Mononuclear cell (primary cell): ENCODE data around the gene WIPF3. TPM values are rescaled to one million over a fixed set of nuclear protein-coding genes. Genes with fewer than 3 reads are reported as not detected.

Source experiments
- H3K27me3 ChIP-seq: 2 replicates; pipeline ENCODE4 v1.6.0; 2011; ENCODE audit warnings: low read length, control low read depth; ENCODE audit not compliant: insufficient read depth
- H3K4me1 ChIP-seq: 2 replicates; pipeline ENCODE4 v1.5.1; 2011; ENCODE audit warnings: mild to moderate bottlenecking, low read length, control low read depth; ENCODE audit not compliant: insufficient read depth
- H3K4me3 ChIP-seq: 2 replicates; pipeline ENCODE4 v1.5.1; 2011; ENCODE audit warnings: mild to moderate bottlenecking, low read length, moderate library complexity
- H3K9me3 ChIP-seq: 2 replicates; pipeline ENCODE4 v1.5.1; 2011; ENCODE audit warnings: low read depth, mild to moderate bottlenecking, control low read depth, low read length
- total RNA-seq: library from RNA; depleted of rRNA; stranded (reverse); fragments of >200 nt; gene quantifications from one replicate; pipeline ENCODE4 v1.2.3, GENCODE V29; 2012

WIPF3 gene
- total RNA-seq, 1 donor: under 0.01 TPM

DNA sequence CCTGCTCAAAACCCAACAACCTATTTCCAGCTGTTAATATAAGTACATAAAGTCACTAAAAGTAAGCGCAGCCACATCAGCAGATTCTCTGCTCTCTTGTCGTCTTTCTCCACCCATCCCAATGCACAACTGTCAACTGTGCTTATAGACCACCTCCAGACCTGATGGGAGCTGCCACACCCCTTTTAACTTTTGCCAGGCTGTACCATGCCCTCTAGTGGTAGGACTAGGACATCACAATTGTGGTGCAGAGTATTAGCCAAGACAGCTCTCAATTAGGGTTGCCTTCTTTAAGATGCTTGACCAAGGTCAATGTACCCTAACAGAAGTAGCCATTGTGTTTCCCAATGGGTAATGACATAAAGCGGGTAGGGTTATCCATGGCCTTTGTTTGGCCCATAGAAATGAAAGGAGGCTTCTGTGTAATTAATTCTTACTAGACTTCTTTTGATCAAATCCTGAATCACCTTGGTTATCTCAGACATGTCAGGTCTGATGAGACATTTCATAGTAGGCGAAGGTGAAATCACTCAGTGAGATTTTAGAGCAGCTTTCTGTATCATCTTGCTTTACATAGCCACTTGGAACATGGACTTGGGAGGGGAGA lies 115.2 kb downstream of the WIPF3 start:
- no peak overlapping the region for H3K4me3 ChIP-seq
- no peaks in the 10 kb centered on the region for H3K4me1 ChIP-seq
- H3K27me3 ChIP-seq: no peaks in the 10 kb centered on the region
- no peaks in the 10 kb centered on the region for H3K9me3 ChIP-seq

DNA sequence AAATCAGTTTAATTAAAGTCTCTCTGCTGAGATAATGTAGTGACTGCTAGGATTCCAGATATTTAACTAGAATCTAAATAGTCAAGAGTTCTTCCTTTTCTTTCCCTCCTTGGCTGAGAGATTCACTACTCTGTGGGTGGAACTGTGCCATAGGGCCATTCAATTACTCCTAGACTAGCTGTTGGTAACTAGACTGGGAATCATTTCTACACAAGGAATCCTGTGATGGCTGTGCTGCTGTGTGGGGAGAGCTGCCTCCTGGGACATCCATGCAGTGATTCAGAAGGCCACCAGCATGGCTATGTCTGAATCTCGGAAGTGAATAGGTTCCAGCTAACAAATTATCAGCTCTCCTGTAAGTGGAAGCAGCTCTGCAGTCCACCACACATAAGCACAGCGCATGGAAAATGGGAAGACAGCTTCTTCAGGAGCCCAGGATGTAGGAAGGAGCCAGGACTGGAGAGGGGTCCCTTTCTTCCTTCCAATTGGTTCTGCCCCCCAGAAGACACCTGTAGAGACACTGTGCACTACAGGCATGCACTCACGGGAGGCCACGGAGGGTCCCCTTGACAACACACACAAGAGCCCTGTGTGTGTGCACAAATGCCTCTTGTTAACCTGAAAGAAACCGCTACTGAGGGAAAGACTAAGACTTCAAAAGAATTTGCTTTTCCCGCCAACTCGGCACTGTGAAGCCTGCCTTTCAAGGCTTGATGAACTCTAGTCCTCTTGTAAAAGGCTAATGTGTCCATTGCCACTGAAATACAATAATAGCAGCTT lies 116.8 kb downstream of the WIPF3 start:
- Histone ChIP-seq H3K27me3 (no peaks in the 10 kb centered on the region), H3K9me3 (no peaks in the 10 kb centered on the region), H3K4me1 (no peaks in the 10 kb centered on the region), H3K4me3 (no peak overlapping the region)

DNA sequence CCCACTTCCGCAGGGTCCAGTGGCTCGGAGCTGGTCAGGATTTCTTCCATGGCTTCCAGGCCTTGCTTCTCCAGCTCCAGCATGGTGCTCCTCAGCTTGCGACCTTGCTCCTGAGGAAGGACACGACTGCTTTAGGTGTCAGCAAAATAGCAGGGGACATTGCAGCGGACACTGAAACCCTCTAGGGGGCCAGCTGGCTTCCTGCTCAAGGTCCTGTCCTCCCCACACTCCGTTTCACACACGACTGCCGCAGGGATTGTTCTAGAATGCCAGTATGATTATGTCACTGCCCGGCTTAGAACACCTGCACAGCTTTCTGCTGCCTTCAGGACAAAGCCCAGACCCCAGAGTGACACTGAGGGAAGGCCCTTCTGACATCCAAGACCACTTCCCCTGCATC lies 117.7 kb downstream of the WIPF3 start:
- H3K27me3 ChIP-seq: no peaks in the 10 kb centered on the region
- no peaks in the 10 kb centered on the region for H3K9me3 ChIP-seq
- H3K4me1 ChIP-seq: no peaks in the 10 kb centered on the region
- H3K4me3 ChIP-seq: no peak overlapping the region

DNA sequence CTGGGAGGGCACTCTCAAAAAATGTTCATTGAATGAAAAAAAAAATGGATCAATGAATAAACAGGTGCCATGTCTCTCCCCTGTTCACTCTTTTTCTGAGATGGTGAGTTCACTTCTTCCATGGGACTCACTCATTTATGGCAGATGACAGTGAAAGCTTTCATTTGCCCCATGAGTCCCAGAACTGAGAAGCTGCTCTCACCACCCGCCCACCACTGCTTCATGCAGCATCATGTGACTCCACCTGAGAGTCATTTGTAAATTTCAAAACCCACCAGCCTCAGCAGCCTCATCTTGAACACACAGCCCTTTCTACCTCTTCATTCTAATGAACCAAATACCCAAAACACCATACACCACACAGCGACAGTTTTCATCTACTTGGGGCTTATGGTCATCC lies 118.4 kb downstream of the WIPF3 start:
- H3K4me1 ChIP-seq: no peaks in the 10 kb centered on the region

GRCh38 chr7:29926216-29926615 lies 119.9 kb downstream of the WIPF3 start:
- H3K4me3 ChIP-seq: no peak overlapping the region
- H3K4me1 ChIP-seq: no peaks in the 10 kb centered on the region
- H3K9me3 ChIP-seq: no peaks in the 10 kb centered on the region
- H3K27me3 ChIP-seq: no peaks in the 10 kb centered on the region

More for the DNA sequence above, 118.4 kb downstream of the WIPF3 start:
- H3K27me3 ChIP-seq: no peaks in the 10 kb centered on the region
- H3K4me3 ChIP-seq: no peak overlapping the region
- no peaks in the 10 kb centered on the region for H3K9me3 ChIP-seq

GRCh38 chr7:29926741-29927140 lies 120.4 kb downstream of the WIPF3 start:
- H3K9me3 ChIP-seq: no peaks in the 10 kb centered on the region
- H3K27me3 ChIP-seq: no peaks in the 10 kb centered on the region
- no peaks in the 10 kb centered on the region for H3K4me1 ChIP-seq
- H3K4me3 ChIP-seq: no peak overlapping the region

DNA sequence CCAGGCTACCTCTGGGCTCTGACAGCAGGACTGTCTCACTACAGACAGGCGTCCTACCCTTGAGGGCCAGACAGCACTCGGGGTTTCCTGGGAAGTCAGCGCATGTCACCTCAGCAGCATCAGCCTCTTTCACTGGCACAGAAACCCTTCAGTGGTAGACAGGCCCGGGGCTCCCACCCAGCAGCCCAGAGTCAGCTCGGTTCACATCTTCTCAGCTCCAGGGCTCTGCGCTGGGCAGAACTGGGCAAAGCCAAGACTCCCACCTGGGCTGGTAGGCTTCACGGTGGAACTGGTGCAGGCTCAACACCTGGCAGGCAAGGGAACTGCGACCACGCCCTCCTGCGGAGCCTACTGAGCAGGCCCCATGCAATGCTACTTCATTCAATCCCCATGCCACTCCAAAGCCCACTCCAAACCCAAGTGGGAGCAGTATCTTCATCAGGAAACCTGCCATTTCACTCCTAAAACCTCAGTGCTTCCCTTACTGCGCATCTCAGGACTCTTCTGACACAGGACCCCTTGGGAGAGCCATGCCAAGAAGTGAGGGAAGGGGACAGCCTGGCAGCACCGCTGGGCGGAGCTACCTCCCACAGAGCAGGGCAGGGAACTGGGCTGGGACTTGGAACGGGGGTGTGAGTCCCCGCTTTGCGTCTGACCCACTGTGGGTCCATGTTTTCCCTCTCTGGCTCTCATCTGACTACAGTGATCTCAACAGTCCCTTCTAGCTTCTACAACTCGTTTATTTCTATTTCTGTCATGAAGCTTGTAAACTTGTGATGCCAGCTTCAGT lies 122.9 kb downstream of the WIPF3 start:
- Histone ChIP-seq H3K4me1 (no peaks in the 10 kb centered on the region), H3K27me3 (no peaks in the 10 kb centered on the region), H3K9me3 (no peaks in the 10 kb centered on the region), H3K4me3 (no peak overlapping the region)

GRCh38 chr7:29935111-29935510 lies 128.8 kb downstream of the WIPF3 start:
- H3K4me1 ChIP-seq: no peaks in the 10 kb centered on the region
- no peaks in the 10 kb centered on the region for H3K27me3 ChIP-seq
- H3K4me3 ChIP-seq: no peak overlapping the region
- H3K9me3 ChIP-seq: no peaks in the 10 kb centered on the region

DNA sequence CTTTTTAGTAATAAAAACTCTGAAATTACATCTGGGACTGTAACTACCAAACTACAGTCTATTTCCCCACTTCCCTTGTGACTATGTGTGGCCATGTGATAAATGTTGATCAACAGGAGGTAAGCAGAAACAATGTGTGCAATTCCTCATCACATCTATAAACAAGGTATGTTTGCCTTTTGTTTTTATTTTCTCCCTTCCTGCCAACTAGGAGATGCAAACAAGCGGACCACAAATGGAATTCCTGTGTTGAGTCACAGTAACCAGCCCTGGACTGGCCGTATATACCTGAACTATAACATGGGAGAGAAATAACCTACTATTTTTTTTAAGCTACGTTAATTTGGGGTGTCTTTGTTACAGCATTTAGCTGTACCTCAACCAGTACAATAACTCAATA lies 130.8 kb downstream of the WIPF3 start:
- no peaks in the 10 kb centered on the region for H3K27me3 ChIP-seq
- no peak overlapping the region for H3K4me3 ChIP-seq
- H3K4me1 ChIP-seq: no peaks in the 10 kb centered on the region
- no peaks in the 10 kb centered on the region for H3K9me3 ChIP-seq

DNA sequence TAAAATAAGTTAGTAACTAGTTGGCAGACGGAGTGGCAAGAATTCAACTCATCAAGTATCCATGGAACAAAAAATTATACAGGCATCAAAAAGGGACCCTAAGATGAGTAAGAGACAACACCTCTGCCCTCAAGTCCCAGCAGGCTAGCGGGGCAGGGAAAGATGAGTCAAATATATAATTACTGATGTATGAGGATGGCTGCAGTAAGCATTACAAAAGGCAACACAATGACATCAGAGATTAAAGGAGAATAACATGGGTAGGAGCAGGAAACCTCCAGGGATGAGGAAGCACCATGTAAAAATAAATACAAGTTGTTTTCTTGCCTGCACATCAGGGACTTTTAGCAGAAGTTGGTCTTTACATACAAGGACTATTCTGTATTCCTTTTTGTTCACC lies 133.9 kb downstream of the WIPF3 start:
- no peaks in the 10 kb centered on the region for H3K27me3 ChIP-seq
- H3K9me3 ChIP-seq: no peaks in the 10 kb centered on the region
- H3K4me3 ChIP-seq: no peak overlapping the region
- H3K4me1 ChIP-seq: no peaks in the 10 kb centered on the region

GRCh38 chr7:29945259-29945809 lies 139.0 kb downstream of the WIPF3 start:
- H3K9me3 ChIP-seq: no peaks in the 10 kb centered on the region
- H3K4me1 ChIP-seq: no peaks in the 10 kb centered on the region
- no peak overlapping the region for H3K4me3 ChIP-seq
- H3K27me3 ChIP-seq: no peaks in the 10 kb centered on the region

DNA sequence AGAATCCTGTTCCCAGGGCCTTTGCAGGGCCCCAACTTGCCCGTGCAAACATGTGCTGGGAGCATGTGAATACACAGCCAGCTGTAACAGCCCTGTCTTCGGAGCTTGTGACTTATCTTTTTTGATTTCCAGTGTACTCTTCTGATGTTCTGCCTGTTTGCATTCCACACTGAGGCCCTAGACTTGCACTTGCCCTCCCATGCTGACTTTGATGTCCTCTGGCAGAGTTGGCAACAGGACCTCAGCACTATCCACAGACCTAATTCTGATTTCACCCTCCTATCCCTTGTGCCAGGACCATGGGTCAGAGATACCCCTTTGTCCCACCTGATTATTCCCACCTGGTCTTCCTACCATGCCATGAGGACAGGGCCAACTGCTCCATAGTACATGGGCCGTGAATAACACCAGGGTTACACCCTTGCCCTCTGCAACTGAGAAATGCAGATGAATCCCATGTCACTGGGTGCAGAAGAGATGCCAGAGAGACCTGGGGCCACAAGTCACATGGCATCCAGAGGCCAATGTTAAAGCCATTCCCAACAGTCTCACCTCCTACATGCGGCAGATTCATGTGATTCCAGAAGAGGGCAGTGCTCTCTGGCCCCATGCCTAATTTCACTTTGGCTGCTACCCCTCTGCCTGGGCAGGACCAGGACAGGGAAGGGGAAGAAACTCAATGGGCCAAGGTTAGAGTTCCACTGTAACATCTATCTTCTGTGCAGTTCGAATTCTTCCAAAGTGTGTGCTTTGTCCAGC lies 140.3 kb downstream of the WIPF3 start:
- Histone ChIP-seq H3K9me3 (no peaks in the 10 kb centered on the region), H3K4me3 (no peak overlapping the region), H3K27me3 (no peaks in the 10 kb centered on the region), H3K4me1 (no peaks in the 10 kb centered on the region)

- Histone ChIP-seq H3K27me3 (no peaks in the 10 kb centered on the region), H3K4me1 (peaks cover 1% of the 10 kb centered on the region), H3K9me3 (no peaks in the 10 kb centered on the region), H3K4me3 (no peak overlapping the region)
Measured at GRCh38 chr7:29948587-29948986, 142.3 kb downstream of the WIPF3 start.

DNA sequence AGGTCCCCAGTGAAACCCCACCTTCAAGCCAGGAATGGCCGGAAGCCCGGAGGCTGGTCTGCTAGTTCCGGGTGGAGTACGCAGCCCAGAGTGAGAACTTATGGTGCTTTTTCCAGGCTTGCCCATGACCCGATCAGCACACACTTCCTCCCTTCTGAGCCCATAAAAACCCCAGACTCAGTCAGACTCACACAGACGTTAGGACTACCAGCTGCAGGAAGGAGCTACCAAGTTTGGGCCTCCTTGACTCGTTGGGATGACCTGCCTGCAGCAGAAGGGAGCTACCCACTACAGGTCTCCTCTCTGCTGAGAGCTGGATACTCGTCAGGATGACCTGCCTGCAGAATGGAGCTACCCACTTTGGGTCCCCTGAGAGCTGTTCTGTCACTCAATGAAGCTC lies 144.2 kb downstream of the WIPF3 start:
- no peaks in the 10 kb centered on the region for H3K27me3 ChIP-seq
- no peak overlapping the region for H3K4me3 ChIP-seq
- no peaks in the 10 kb centered on the region for H3K9me3 ChIP-seq
- peaks cover 8% of the 10 kb centered on the region for H3K4me1 ChIP-seq
